Caco-2 (cell line): Measurements from ENCODE around the gene PVALEF. TPM values are rescaled to one million over a fixed set of nuclear protein-coding genes. Genes with fewer than 3 reads are reported as not detected.

Experiments
- BruUV-seq: library from RNA; stranded (reverse); fragments of 400-500 nt; replicated peaks from 2 replicates; lab custom pipeline; 2021; lab: Mats Ljungman, UMichigan
- CTCF ChIA-PET: fragments of 300-600 bp; sonication (Branson Sonifier 250); formaldehyde crosslinking; loops from one replicate; lab custom pipeline; 2022; ENCODE audit warnings: antibody characterized with exemption; lab: Charles Lee
- POLR2A ChIA-PET: fragments of 300-600 bp; sonication (Branson Sonifier 250); formaldehyde crosslinking; loops from one replicate; lab custom pipeline; 2022; ENCODE audit warnings: antibody characterized with exemption; lab: Charles Lee
- DNase-seq, 2 experiments: peaks; one replicate each; pipeline versions ENCODE4 v3.0.0 to v3.0.0-alpha.2; 2020 to 2022
- H3K27me3 ChIP-seq: replicated peaks from 2 replicates; pipeline ENCODE4 v1.6.0; 2011; ENCODE audit warnings: low read length; ENCODE audit not compliant: control insufficient read depth, insufficient read depth
- H3K36me3 ChIP-seq: 2 replicates; pipeline ENCODE4 v1.5.1; 2011; ENCODE audit warnings: low read length; ENCODE audit not compliant: control insufficient read depth, insufficient read depth
- H3K4me1 ChIP-seq: fragments of 250-450 bp; sonication (Bioruptor Pico); 2 replicates; pipeline ENCODE4 v1.5.1; 2020; ENCODE audit warnings: mild to moderate bottlenecking
- H3K4me3 ChIP-seq: 2 replicates; pipeline ENCODE4 v1.5.1; 2011; ENCODE audit warnings: low read depth, mild to moderate bottlenecking, control low read depth, low read length
- H3K9me3 ChIP-seq: fragments of 250-450 bp; sonication (Bioruptor Pico); 2 replicates; pipeline ENCODE4 v1.5.1; 2020; ENCODE audit warnings: mild to moderate bottlenecking, moderate library complexity
- H3K27ac Mint-ChIP-seq: one replicate; pipeline ENCODE4 v1.8.0; 2022; ENCODE audit warnings: mixed read lengths; ENCODE audit not compliant: unreplicated experiment
- H3K27me3 Mint-ChIP-seq: one replicate; pipeline ENCODE4 v1.8.0; 2022; ENCODE audit warnings: mixed read lengths; ENCODE audit not compliant: insufficient read depth, unreplicated experiment
- H3K36me3 Mint-ChIP-seq: one replicate; pipeline ENCODE4 v1.8.0; 2022; ENCODE audit warnings: mild to moderate bottlenecking, mixed read lengths; ENCODE audit not compliant: insufficient read depth, unreplicated experiment
- H3K4me1 Mint-ChIP-seq: one replicate; pipeline ENCODE4 v1.8.0; 2022; ENCODE audit warnings: low read depth, mixed read lengths; ENCODE audit not compliant: unreplicated experiment
- H3K4me3 Mint-ChIP-seq: one replicate; pipeline ENCODE4 v1.8.0; 2022; ENCODE audit warnings: mild to moderate bottlenecking, moderate library complexity, mixed read lengths; ENCODE audit not compliant: unreplicated experiment
- H3K9me3 Mint-ChIP-seq: one replicate; pipeline ENCODE4 v1.8.0; 2022; ENCODE audit warnings: mixed read lengths; ENCODE audit not compliant: unreplicated experiment
- intact Hi-C: fragments of 100-400 bp; cut with micrococcal nuclease; formaldehyde crosslinking; loops from one replicate; pipeline ENCODE4 v1.10.0; 2022; ENCODE audit not compliant: unreplicated experiment
- total RNA-seq: library from RNA; stranded (reverse); gene quantifications from 2 replicates; pipeline ENCODE4 v1.2.3, GENCODE V29; 2022
- TF ChIP-seq, protein P1 (sequence below), 2 experiments: fragments of 200-600 bp in 1 of 2; IDR thresholded peaks; 1 replicate in 1 of 2; 2 replicates in 1 of 2; pipeline versions ENCODE4 v1.5.1 to v1.8.0; 2011 to 2022; ENCODE audit warnings: antibody characterized with exemption in 1 of 2, control low read depth in 1 of 2, inconsistent platforms in 1 of 2, low read depth in 1 of 2, low read length in 1 of 2, mild to moderate bottlenecking in 1 of 2, moderate library complexity in 1 of 2; ENCODE audit not compliant: insufficient read depth in 1 of 2, severe bottlenecking in 1 of 2, unreplicated experiment in 1 of 2

PVALEF gene
- total RNA-seq, 1 experiment from 2014 or later, result not detected

DNA sequence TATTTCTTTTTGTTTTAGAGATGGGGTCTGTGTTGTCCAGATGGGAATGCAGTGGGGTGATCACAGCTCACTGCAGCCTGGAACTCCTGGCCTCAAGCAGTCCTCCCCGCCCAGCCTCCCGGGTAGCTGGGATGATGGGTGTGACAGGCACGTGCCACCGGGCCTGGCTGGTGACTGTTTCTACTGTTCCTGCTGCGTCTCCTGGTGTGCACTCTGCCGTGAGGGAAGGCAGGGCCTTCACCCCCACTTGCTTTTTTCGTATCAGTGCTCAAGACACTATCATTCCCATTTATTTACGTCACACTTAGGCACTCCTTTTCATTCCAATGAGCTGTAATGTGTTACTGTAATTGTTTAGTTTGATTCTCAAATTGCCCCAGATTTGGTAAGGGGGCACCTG is 25.3 kb upstream of the PVALEF start:
- Histone ChIP-seq H3K4me3 (no peak overlapping the region), H3K9me3 (peaks cover 12% of the 10 kb centered on the region), H3K27me3 (no peaks in the 10 kb centered on the region), H3K36me3 (no peaks in the 10 kb centered on the region), H3K4me1 (peaks cover 6% of the 10 kb centered on the region)
- intact Hi-C loops, result no loop called here
- ChIA-PET POLR2A (no interaction called here), CTCF (no interaction called here)
- DNase-seq, result no peak
- H3K4me1 Mint-ChIP-seq, result no peaks in the 10 kb centered on the region
- no TSS peak for BruUV-seq
- H3K36me3 Mint-ChIP-seq, result peaks cover 8% of the 10 kb centered on the region
- no peak overlapping the region for H3K27ac Mint-ChIP-seq
- no peaks in the 10 kb centered on the region for H3K27me3 Mint-ChIP-seq
- no peaks in the 10 kb centered on the region for H3K9me3 Mint-ChIP-seq
- no peak overlapping the region for H3K4me3 Mint-ChIP-seq
- TF ChIP-seq, protein P1, sequence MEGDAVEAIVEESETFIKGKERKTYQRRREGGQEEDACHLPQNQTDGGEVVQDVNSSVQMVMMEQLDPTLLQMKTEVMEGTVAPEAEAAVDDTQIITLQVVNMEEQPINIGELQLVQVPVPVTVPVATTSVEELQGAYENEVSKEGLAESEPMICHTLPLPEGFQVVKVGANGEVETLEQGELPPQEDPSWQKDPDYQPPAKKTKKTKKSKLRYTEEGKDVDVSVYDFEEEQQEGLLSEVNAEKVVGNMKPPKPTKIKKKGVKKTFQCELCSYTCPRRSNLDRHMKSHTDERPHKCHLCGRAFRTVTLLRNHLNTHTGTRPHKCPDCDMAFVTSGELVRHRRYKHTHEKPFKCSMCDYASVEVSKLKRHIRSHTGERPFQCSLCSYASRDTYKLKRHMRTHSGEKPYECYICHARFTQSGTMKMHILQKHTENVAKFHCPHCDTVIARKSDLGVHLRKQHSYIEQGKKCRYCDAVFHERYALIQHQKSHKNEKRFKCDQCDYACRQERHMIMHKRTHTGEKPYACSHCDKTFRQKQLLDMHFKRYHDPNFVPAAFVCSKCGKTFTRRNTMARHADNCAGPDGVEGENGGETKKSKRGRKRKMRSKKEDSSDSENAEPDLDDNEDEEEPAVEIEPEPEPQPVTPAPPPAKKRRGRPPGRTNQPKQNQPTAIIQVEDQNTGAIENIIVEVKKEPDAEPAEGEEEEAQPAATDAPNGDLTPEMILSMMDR (IDR thresholded peaks at IDR 0.05; ENCODE audit: insufficient read depth in 1 of 2, low read depth in 1 of 2, low read length in 1 of 2, severe bottlenecking in 1 of 2, unreplicated experiment in 1 of 2), result no peak

DNA sequence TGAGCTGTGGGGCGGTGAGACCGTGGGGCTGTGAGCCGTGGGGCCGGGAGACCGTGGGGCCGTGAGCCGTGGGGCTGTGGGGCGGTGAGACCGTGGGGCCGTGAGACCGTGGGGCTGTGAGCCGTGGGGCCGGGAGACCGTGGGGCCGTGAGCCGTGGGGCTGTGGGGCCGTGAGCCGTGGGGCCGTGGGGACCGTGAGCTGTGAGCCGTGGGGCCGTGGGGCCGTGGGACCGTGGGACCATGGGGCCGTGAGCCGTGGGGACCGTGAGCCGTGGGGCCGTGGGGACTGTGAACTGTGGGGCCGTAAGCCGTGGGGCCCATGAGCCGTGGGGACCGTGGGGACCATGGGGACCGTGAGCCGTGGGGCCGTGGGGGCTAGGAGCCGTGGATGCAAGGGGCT is 24.6 kb upstream of the PVALEF start:
- H3K27me3 ChIP-seq, result no peaks in the 10 kb centered on the region
- H3K36me3 ChIP-seq, result no peaks in the 10 kb centered on the region
- intact Hi-C loops, result no loop called here
- Mint-ChIP-seq H3K27me3 (no peaks in the 10 kb centered on the region), H3K4me3 (no peak overlapping the region), H3K4me1 (no peaks in the 10 kb centered on the region), H3K9me3 (no peaks in the 10 kb centered on the region), H3K36me3 (peaks cover 8% of the 10 kb centered on the region), H3K27ac (no peak overlapping the region)
- H3K4me1 ChIP-seq, result peaks cover 6% of the 10 kb centered on the region
- POLR2A ChIA-PET, result interaction anchor here (0.6 kb wide), 1 partner anchor 11 kb away, joined by 7 read pairs; no protein-coding TSS in a partner anchor
- no peak overlapping the region for H3K4me3 ChIP-seq
- no TSS peak for BruUV-seq
- DNase-seq, result no peak
- CTCF ChIA-PET, result interaction anchor here (0.6 to 1.3 kb wide), 2 partner anchors 9 to 83 kb away, joined by 3 to 12 read pairs; no protein-coding TSS in a partner anchor
- TF ChIP-seq, protein P1 (IDR thresholded peaks at IDR 0.05; ENCODE audit: insufficient read depth in 1 of 2, low read depth in 1 of 2, low read length in 1 of 2, severe bottlenecking in 1 of 2, unreplicated experiment in 1 of 2), result no peak
- H3K9me3 ChIP-seq, result peaks cover 12% of the 10 kb centered on the region

DNA sequence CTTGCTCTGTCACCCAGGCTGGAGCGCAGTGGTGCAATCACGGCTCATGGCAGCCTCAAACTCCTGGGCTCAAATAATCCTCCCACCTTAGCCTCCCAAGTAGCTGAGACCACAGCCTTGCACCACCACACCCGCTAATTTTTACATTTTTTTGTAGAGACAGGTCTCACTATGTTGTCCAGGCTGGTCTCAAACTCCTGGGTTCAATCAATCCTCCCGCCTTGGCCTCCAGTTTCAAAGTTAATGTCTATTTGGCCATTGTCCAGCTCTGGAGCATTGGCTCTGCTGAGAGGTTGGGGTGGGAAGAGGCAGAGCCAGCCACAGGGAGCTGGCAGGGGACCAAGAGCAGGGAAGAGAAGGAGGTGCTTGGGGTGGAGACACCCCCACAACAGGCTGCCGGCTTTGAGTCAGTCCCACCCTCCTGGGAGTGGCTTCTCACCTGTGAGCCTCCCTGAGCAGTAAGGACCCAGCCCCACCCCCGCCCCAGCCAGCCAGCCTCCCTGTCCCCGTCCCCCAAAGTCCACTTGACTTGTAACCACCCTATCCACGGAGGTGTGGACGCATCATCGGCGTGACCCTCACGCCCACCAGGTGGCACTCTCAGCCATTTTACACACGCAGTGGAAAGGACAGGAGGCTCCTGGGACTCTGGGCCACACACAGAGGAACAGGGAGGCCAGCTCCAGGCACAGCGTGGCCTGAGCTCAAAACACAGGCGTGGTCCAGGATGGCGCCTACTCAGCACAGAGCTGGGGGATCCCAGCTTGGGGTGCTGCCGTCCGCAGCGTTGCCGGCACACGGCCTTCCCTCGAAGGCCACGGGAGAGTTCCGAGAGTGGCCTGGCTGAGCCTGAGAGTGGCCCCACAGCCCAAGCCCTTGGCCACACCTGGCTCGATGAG is 22.8 kb upstream of the PVALEF start:
- Mint-ChIP-seq H3K27me3 (no peaks in the 10 kb centered on the region), H3K36me3 (peaks cover 8% of the 10 kb centered on the region), H3K27ac (no peak overlapping the region), H3K4me1 (no peaks in the 10 kb centered on the region), H3K4me3 (no peak overlapping the region), H3K9me3 (no peaks in the 10 kb centered on the region)
- Histone ChIP-seq H3K36me3 (no peaks in the 10 kb centered on the region), H3K9me3 (peaks cover 11% of the 10 kb centered on the region), H3K27me3 (no peaks in the 10 kb centered on the region), H3K4me1 (peaks cover 6% of the 10 kb centered on the region), H3K4me3 (no peak overlapping the region)
- ChIA-PET CTCF (interaction anchor here (0.7 to 1.8 kb wide), 12 partner anchors 9 to 252 kb away, joined by 3 to 16 read pairs (median 4); partner anchors contain the start of genes BAHCC1, NDUFAF8 and TEPSIN), POLR2A (interaction anchor here (0.5 kb wide), 1 partner anchor 32 kb away, joined by 3 read pairs; no protein-coding TSS in a partner anchor)
- peak; percentile 88 to 90 for DNase-seq
- no TSS peak for BruUV-seq
- TF ChIP-seq, protein P1 (IDR thresholded peaks at IDR 0.05; ENCODE audit: insufficient read depth in 1 of 2, low read depth in 1 of 2, low read length in 1 of 2, severe bottlenecking in 1 of 2, unreplicated experiment in 1 of 2), result peak; percentile 62 to 81
- intact Hi-C loops, result loop anchor here (1.0 kb wide), 3 partner anchors 47 to 97 kb away; partner anchors contain the start of genes NDUFAF8 and TEPSIN
